Stomach (tissue), 4 donors: ENCODE measurements around the gene CHST2.

Source experiments
- POLR2A ChIP-seq, 4 donors: fragments of 450-650 bp; IDR thresholded peaks; one replicate each; pipeline ENCODE4 v1.6.1; 2016; ENCODE audit warnings: antibody characterized with exemption in 4 of 4, control low read depth in 2 of 4, mild to moderate bottlenecking in 1 of 4, moderate library complexity in 1 of 4
- POLR2AphosphoS5 ChIP-seq, 3 donors: sonication (generic); formaldehyde crosslinking; IDR thresholded peaks; one replicate each; pipeline ENCODE4 v1.6.1; 2016; ENCODE audit warnings: antibody characterized with exemption in 3 of 3
- TF ChIP-seq, protein P1 (sequence below), 7 experiments: fragments of 450-650 bp in 4 of 7; fragments of 200-600 bp in 3 of 7; sonication (generic) in 3 of 7; IDR thresholded peaks; one replicate each; pipeline ENCODE4 v1.5.1; 2016 to 2019; ENCODE audit warnings: antibody characterized with exemption in 7 of 7, control low read depth in 2 of 7, mild to moderate bottlenecking in 1 of 7

DNA sequence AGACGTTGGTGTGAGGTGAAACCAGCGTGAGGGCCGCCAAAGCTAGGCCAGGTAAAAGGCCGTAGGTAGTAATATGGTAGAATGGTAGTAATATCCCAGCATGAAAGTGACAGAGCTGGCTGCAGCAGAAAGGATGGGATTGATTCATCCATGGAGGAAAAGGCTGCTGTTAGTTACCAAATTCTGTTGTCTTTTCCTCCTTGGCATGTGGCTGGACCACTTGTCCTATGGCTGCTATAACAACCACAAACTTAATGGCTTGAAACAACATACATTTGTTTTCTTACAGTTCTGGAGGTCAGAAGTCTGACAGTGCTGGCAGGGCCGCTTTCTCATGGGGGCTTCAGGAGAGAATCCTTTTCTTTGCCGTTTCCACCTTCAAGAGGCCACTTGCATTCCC lies 47.8 kb upstream of the CHST2 start:
- TF ChIP-seq, protein P1, sequence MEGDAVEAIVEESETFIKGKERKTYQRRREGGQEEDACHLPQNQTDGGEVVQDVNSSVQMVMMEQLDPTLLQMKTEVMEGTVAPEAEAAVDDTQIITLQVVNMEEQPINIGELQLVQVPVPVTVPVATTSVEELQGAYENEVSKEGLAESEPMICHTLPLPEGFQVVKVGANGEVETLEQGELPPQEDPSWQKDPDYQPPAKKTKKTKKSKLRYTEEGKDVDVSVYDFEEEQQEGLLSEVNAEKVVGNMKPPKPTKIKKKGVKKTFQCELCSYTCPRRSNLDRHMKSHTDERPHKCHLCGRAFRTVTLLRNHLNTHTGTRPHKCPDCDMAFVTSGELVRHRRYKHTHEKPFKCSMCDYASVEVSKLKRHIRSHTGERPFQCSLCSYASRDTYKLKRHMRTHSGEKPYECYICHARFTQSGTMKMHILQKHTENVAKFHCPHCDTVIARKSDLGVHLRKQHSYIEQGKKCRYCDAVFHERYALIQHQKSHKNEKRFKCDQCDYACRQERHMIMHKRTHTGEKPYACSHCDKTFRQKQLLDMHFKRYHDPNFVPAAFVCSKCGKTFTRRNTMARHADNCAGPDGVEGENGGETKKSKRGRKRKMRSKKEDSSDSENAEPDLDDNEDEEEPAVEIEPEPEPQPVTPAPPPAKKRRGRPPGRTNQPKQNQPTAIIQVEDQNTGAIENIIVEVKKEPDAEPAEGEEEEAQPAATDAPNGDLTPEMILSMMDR (IDR thresholded peaks at IDR 0.05) = no peak
- TF ChIP-seq POLR2A (IDR thresholded peaks at IDR 0.05) (no peak), POLR2AphosphoS5 (IDR thresholded peaks at IDR 0.05) (no peak)
